ENCODE measurements around the gene MYO7B. TPM values are rescaled to one million over a fixed set of nuclear protein-coding genes. Genes with fewer than 3 reads are reported as not detected.

MYO7B gene
- total RNA-seq, 2 experiments from 2014 or later, result 0.37 to 0.41 TPM

GRCh38 chr2:127670957-127671290 lies 135.4 kb downstream of the MYO7B start:
- no peak overlapping the region for H3K4me3 Mint-ChIP-seq
- DNase-seq, result no peak
- peaks cover 7% of the 10 kb centered on the region for H3K4me1 Mint-ChIP-seq (ENCODE audit: low read depth)
- no peaks in the 10 kb centered on the region for H3K36me3 Mint-ChIP-seq (ENCODE audit: low read depth)
- no peaks in the 10 kb centered on the region for H3K9me3 Mint-ChIP-seq
- H3K27ac Mint-ChIP-seq, result no peak overlapping the region
- H3K27me3 Mint-ChIP-seq (ENCODE audit: low read depth), result peaks cover 52% of the 10 kb centered on the region
- CTCF ChIA-PET, result interaction anchor here (0.7 kb wide), 1 partner anchor 192 kb away, joined by 3 read pairs; no protein-coding TSS in a partner anchor
- intact Hi-C loops (cut with micrococcal nuclease), result no loop called here

GRCh38 chr2:127671557-127672302 lies 136.2 kb downstream of the MYO7B start:
- Mint-ChIP-seq H3K4me1 (ENCODE audit: low read depth) (peaks cover 10% of the 10 kb centered on the region), H3K36me3 (ENCODE audit: low read depth) (no peaks in the 10 kb centered on the region), H3K27ac (no peak overlapping the region), H3K4me3 (no peak overlapping the region), H3K9me3 (no peaks in the 10 kb centered on the region), H3K27me3 (ENCODE audit: low read depth) (peaks cover 50% of the 10 kb centered on the region)
- DNase-seq, result no peak
- intact Hi-C loops (cut with micrococcal nuclease), result no loop called here
- CTCF ChIA-PET, result interaction anchor here (1.3 kb wide), 1 partner anchor 22 kb away, joined by 6 read pairs; no protein-coding TSS in a partner anchor

- Mint-ChIP-seq H3K27me3 (ENCODE audit: low read depth) (peaks cover 52% of the 10 kb centered on the region), H3K9me3 (no peaks in the 10 kb centered on the region), H3K4me1 (ENCODE audit: low read depth) (peaks cover 10% of the 10 kb centered on the region), H3K27ac (no peak overlapping the region), H3K36me3 (ENCODE audit: low read depth) (no peaks in the 10 kb centered on the region), H3K4me3 (no peak overlapping the region)
- no peak for DNase-seq
- CTCF ChIA-PET, result interaction anchor here (1.3 kb wide), 1 partner anchor 23 kb away, joined by 6 read pairs; no protein-coding TSS in a partner anchor
- intact Hi-C loops (cut with micrococcal nuclease), result no loop called here
Observed at GRCh38 chr2:127672341-127673224, 137.1 kb downstream of the MYO7B start.

- Mint-ChIP-seq H3K9me3 (no peaks in the 10 kb centered on the region), H3K27me3 (ENCODE audit: low read depth) (peaks cover 52% of the 10 kb centered on the region), H3K4me3 (peak overlapping the region; percentile 54), H3K36me3 (ENCODE audit: low read depth) (no peaks in the 10 kb centered on the region), H3K4me1 (ENCODE audit: low read depth) (peaks cover 10% of the 10 kb centered on the region), H3K27ac (no peak overlapping the region)
- CTCF ChIA-PET, result interaction anchor here (0.6 to 1.4 kb wide), 2 partner anchors 8 to 19 kb away, joined by 3 read pairs; no protein-coding TSS in a partner anchor
- intact Hi-C loops (cut with micrococcal nuclease), result no loop called here
- no peak for DNase-seq
Observed at GRCh38 chr2:127673291-127674069, 138.0 kb downstream of the MYO7B start.

GRCh38 chr2:127674241-127675209 lies 139.0 kb downstream of the MYO7B start:
- intact Hi-C loops (cut with micrococcal nuclease), result no loop called here
- no peak overlapping the region for H3K27ac Mint-ChIP-seq
- peak overlapping the region; percentile 54 for H3K4me3 Mint-ChIP-seq
- H3K9me3 Mint-ChIP-seq, result no peaks in the 10 kb centered on the region
- H3K27me3 Mint-ChIP-seq (ENCODE audit: low read depth), result peaks cover 49% of the 10 kb centered on the region
- peaks cover 10% of the 10 kb centered on the region for H3K4me1 Mint-ChIP-seq (ENCODE audit: low read depth)
- DNase-seq, result peak; percentile 30
- CTCF ChIA-PET, result interaction anchor here (0.5 to 2.6 kb wide), 4 partner anchors 9 to 83 kb away, joined by 3 to 11 read pairs (median 3); no protein-coding TSS in a partner anchor
- no peaks in the 10 kb centered on the region for H3K36me3 Mint-ChIP-seq (ENCODE audit: low read depth)

GRCh38 chr2:127675331-127676261 lies 140.1 kb downstream of the MYO7B start, which contains the start of gene LIMS2:
Gene LIMS2, minus strand, starts transcription at chr2:127675530. Its CDS starts 506 bp downstream, at chr2:127675024.
- CTCF ChIA-PET, result interaction anchor here (1.1 to 2.6 kb wide), 3 partner anchors 31 to 84 kb away, joined by 3 to 11 read pairs (median 3); no protein-coding TSS in a partner anchor
- Mint-ChIP-seq H3K36me3 (ENCODE audit: low read depth) (no peaks in the 10 kb centered on the region), H3K27me3 (ENCODE audit: low read depth) (peaks cover 43% of the 10 kb centered on the region), H3K27ac (no peak within 1 kb of the TSS), H3K9me3 (no peaks in the 10 kb centered on the region), H3K4me3 (peak within 1 kb of the TSS; percentile 54), H3K4me1 (ENCODE audit: low read depth) (peaks cover 10% of the 10 kb centered on the region)
- DNase-seq, result no peak
- intact Hi-C loops (cut with micrococcal nuclease), result no loop called here

GRCh38 chr2:127676906-127677305 lies 141.4 kb downstream of the MYO7B start:
- H3K9me3 Mint-ChIP-seq, result no peaks in the 10 kb centered on the region
- no peak for DNase-seq
- peaks cover 10% of the 10 kb centered on the region for H3K4me1 Mint-ChIP-seq (ENCODE audit: low read depth)
- peaks cover 39% of the 10 kb centered on the region for H3K27me3 Mint-ChIP-seq (ENCODE audit: low read depth)
- CTCF ChIA-PET, result interaction anchor here (1.1 to 2.6 kb wide), 2 partner anchors 36 to 86 kb away, joined by 3 to 11 read pairs; no protein-coding TSS in a partner anchor
- no peaks in the 10 kb centered on the region for H3K36me3 Mint-ChIP-seq (ENCODE audit: low read depth)
- no peak overlapping the region for H3K27ac Mint-ChIP-seq
- no peak overlapping the region for H3K4me3 Mint-ChIP-seq
- intact Hi-C loops (cut with micrococcal nuclease), result no loop called here

GRCh38 chr2:127678531-127678930 lies 143.0 kb downstream of the MYO7B start:
- Mint-ChIP-seq H3K4me3 (no peak overlapping the region), H3K27me3 (ENCODE audit: low read depth) (peaks cover 26% of the 10 kb centered on the region), H3K9me3 (no peaks in the 10 kb centered on the region), H3K36me3 (ENCODE audit: low read depth) (no peaks in the 10 kb centered on the region), H3K27ac (no peak overlapping the region), H3K4me1 (ENCODE audit: low read depth) (peaks cover 10% of the 10 kb centered on the region)
- intact Hi-C loops (cut with micrococcal nuclease), result no loop called here
- DNase-seq, result no peak
- CTCF ChIA-PET, result no interaction called here

GRCh38 chr2:127678991-127679390 lies 143.5 kb downstream of the MYO7B start:
- H3K4me1 Mint-ChIP-seq (ENCODE audit: low read depth), result peaks cover 10% of the 10 kb centered on the region
- H3K4me3 Mint-ChIP-seq, result no peak overlapping the region
- no peaks in the 10 kb centered on the region for H3K36me3 Mint-ChIP-seq (ENCODE audit: low read depth)
- CTCF ChIA-PET, result no interaction called here
- H3K27me3 Mint-ChIP-seq (ENCODE audit: low read depth), result peaks cover 21% of the 10 kb centered on the region
- no peaks in the 10 kb centered on the region for H3K9me3 Mint-ChIP-seq
- intact Hi-C loops (cut with micrococcal nuclease), result no loop called here
- DNase-seq, result no peak
- no peak overlapping the region for H3K27ac Mint-ChIP-seq

- intact Hi-C loops (cut with micrococcal nuclease), result no loop called here
- H3K4me1 Mint-ChIP-seq (ENCODE audit: low read depth), result peaks cover 6% of the 10 kb centered on the region
- H3K27ac Mint-ChIP-seq, result no peak overlapping the region
- H3K27me3 Mint-ChIP-seq (ENCODE audit: low read depth), result peaks cover 16% of the 10 kb centered on the region
- H3K36me3 Mint-ChIP-seq (ENCODE audit: low read depth), result no peaks in the 10 kb centered on the region
- no peak overlapping the region for H3K4me3 Mint-ChIP-seq
- DNase-seq, result no peak
- no peaks in the 10 kb centered on the region for H3K9me3 Mint-ChIP-seq
- CTCF ChIA-PET, result no interaction called here
Observed at GRCh38 chr2:127679680-127680361, 144.3 kb downstream of the MYO7B start.
